Memory B cell (primary cell): Measurements from ENCODE around the gene AOPEP.
A peak's percentile ranks its signal among the peaks of the same experiment; 100 is the strongest.

Experiments used
- ATAC-seq: fragments of 150-1000 bp; cut with Tn5 transposase; 2 replicates; pipeline ENCODE4 v1.10.0; 2021; ENCODE audit warnings: low read depth, mild to moderate bottlenecking, moderate library complexity
- DNase-seq, 2 donors: peaks; one replicate each; pipeline ENCODE4 v3.0.0; 2022; ENCODE audit warnings: low spot score in 2 of 2
- H3K27ac Mint-ChIP-seq: one replicate; pipeline ENCODE4 v1.8.0; 2022; ENCODE audit warnings: mild to moderate bottlenecking, moderate library complexity, mixed read lengths
- H3K27me3 Mint-ChIP-seq: one replicate; pipeline ENCODE4 v1.8.0; 2022; ENCODE audit warnings: mixed read lengths
- H3K36me3 Mint-ChIP-seq: one replicate; pipeline ENCODE4 v1.8.0; 2022; ENCODE audit warnings: mild to moderate bottlenecking, mixed read lengths
- H3K4me1 Mint-ChIP-seq: one replicate; pipeline ENCODE4 v1.8.0; 2022; ENCODE audit warnings: mixed read lengths
- H3K4me3 Mint-ChIP-seq: one replicate; pipeline ENCODE4 v1.8.0; 2022; ENCODE audit warnings: mild to moderate bottlenecking, moderate library complexity, mixed read lengths
- H3K9me3 Mint-ChIP-seq: one replicate; pipeline ENCODE4 v1.8.0; 2022; ENCODE audit warnings: mixed read lengths

AOPEP gene

DNA sequence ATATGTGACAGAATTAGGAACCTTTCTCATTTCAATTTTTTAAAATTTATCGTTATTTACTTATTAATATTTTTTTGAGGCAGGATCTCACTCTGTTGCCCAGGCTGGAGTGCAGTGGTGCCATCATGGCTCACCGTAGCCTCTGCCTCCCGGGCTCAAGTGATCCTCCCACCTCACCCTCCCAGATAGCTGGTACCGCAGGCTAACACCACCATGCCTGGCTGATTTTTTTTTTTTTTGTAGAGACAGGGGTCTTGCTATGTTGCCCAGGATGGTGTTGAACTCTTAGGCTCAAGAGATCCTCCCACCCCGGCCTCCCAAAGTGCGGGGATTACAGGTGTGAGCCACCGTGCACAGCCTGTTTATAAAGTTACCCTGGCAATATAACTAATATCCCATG lies 275.2 kb downstream of the AOPEP start:
- Mint-ChIP-seq H3K4me3 (no peak overlapping the region), H3K9me3 (no peaks in the 10 kb centered on the region), H3K27ac (no peak overlapping the region), H3K36me3 (peaks cover 7% of the 10 kb centered on the region), H3K27me3 (peaks cover 19% of the 10 kb centered on the region), H3K4me1 (peaks cover 10% of the 10 kb centered on the region)
- DNase-seq (no peak), ATAC-seq (no peak)

DNA sequence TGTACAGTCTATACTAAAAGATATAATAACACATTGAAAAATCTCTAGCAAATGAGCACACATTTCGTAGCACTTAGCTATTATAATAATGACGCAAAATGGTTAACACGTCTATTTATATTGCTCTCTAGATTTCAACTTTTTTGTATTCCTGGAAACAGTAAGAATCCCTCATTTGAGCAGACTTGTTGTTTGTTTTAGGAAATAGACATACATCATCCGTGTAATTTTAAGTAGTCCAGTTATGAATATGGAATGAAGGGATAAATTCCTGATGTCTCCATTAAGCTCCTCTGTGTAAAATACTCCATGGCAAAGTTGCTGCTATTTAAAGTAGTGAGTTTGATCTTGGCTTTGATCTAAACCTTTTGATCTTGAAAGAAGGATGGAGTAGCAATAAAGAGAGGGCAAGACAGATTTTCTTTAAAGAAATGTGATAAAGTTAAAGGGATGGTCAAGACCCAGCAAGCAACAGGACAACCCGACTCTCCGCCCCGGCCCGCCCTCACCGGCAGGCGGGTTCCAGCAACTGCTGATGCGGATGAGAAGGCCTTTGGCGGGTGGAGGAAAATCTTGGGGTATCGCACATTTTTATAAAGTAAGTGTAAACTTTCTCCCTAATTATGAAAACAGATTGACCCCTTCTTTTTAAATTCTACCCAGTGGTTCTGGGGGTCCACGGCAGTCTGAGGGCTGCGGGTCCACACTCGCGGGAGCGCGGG lies 277.4 kb downstream of the AOPEP start:
- Mint-ChIP-seq H3K27ac (no peak overlapping the region), H3K4me3 (peak overlapping the region; percentile 58), H3K27me3 (peaks cover 15% of the 10 kb centered on the region), H3K9me3 (no peaks in the 10 kb centered on the region), H3K4me1 (peaks cover 10% of the 10 kb centered on the region), H3K36me3 (peaks cover 8% of the 10 kb centered on the region)
- ATAC-seq: no peak
- peak in 1 of 2 donors; percentile 13 for DNase-seq

GRCh38 chr9:95004411-95005277 lies 278.1 kb downstream of the AOPEP start:
- DNase-seq (peak; percentile 3 to 30), ATAC-seq (peak; percentile 74)
- H3K27me3 Mint-ChIP-seq: peaks cover 12% of the 10 kb centered on the region
- H3K4me3 Mint-ChIP-seq: peak overlapping the region; percentile 59
- H3K4me1 Mint-ChIP-seq: peaks cover 10% of the 10 kb centered on the region
- no peak overlapping the region for H3K27ac Mint-ChIP-seq
- H3K36me3 Mint-ChIP-seq: peaks cover 8% of the 10 kb centered on the region
- no peaks in the 10 kb centered on the region for H3K9me3 Mint-ChIP-seq

- ATAC-seq (no peak), DNase-seq (peak in 1 of 2 donors; percentile 12)
- H3K4me1 Mint-ChIP-seq: peaks cover 10% of the 10 kb centered on the region
- peak overlapping the region; percentile 53 for H3K4me3 Mint-ChIP-seq
- H3K27me3 Mint-ChIP-seq: peaks cover 12% of the 10 kb centered on the region
- H3K9me3 Mint-ChIP-seq: no peaks in the 10 kb centered on the region
- H3K36me3 Mint-ChIP-seq: peaks cover 8% of the 10 kb centered on the region
- H3K27ac Mint-ChIP-seq: no peak overlapping the region
Measured at GRCh38 chr9:95005278-95006143, 279.0 kb downstream of the AOPEP start.

DNA sequence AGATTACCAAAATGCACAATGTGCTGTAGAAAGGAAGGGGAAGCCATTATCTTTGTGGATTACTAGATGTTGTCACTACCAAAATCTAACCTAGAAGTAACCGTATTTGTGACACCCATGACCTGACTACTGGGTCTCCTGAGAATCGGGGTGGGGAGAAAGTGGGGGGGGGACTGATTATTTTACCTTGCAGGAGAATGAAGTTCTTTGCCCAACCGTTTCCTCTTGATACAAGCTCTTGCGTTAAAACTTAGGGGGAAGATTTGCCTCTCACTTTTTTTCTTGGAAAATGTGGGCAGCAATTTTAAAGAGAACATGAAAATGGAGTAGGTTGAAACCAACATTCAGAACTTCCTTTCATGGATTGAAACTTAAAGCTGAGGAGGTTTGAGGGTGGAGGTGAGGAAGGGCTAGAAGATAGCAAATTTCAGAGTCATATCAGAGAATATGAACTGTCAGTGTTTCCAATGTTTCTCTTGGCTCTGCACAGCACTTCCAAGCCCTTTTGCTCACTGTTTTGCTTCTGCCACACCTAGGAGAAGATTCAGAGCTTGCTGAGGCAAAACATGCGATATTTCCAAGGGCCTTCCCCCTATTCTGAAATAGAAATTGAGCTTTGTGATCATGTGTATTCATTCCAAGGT lies 280.8 kb downstream of the AOPEP start:
- peaks cover 10% of the 10 kb centered on the region for H3K4me1 Mint-ChIP-seq
- peaks cover 4% of the 10 kb centered on the region for H3K36me3 Mint-ChIP-seq
- DNase-seq (no peak), ATAC-seq (no peak)
- no peak overlapping the region for H3K27ac Mint-ChIP-seq
- peaks cover 8% of the 10 kb centered on the region for H3K27me3 Mint-ChIP-seq
- no peak overlapping the region for H3K4me3 Mint-ChIP-seq
- no peaks in the 10 kb centered on the region for H3K9me3 Mint-ChIP-seq

- Mint-ChIP-seq H3K36me3 (peaks cover 4% of the 10 kb centered on the region), H3K4me1 (peaks cover 6% of the 10 kb centered on the region), H3K27me3 (peaks cover under 1% of the 10 kb centered on the region), H3K27ac (no peak overlapping the region), H3K4me3 (no peak overlapping the region), H3K9me3 (no peaks in the 10 kb centered on the region)
- no peak for DNase-seq
- no peak for ATAC-seq
Measured at GRCh38 chr9:95008151-95008771, 281.8 kb downstream of the AOPEP start.

- Mint-ChIP-seq H3K27me3 (no peaks in the 10 kb centered on the region), H3K4me3 (no peak overlapping the region), H3K27ac (no peak overlapping the region), H3K9me3 (no peaks in the 10 kb centered on the region), H3K36me3 (peaks cover 4% of the 10 kb centered on the region), H3K4me1 (peaks cover 3% of the 10 kb centered on the region)
- DNase-seq (no peak), ATAC-seq (no peak)
Measured at GRCh38 chr9:95009459-95009858, 283.0 kb downstream of the AOPEP start.

DNA sequence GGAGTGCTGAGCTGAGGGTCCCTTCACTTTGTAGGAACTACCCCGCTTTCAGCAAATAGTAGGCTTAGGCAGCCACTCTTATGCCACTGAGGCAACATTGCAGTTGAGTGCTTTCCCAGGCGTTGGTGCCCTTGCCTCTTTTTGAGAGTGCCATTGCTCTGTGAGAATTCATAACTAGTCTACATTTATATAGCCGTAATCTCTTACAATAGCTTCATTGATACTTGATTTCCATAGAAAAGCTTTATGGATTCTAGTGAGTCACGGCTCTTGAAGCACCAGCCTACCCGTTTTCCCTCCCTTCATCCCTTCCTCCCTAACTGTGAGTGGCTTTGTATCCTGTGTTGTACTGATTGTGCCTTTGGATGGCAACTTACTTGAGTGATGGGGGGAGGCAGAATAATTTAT lies 283.9 kb downstream of the AOPEP start:
- Mint-ChIP-seq H3K27me3 (no peaks in the 10 kb centered on the region), H3K36me3 (peaks cover 4% of the 10 kb centered on the region), H3K4me1 (peaks cover under 1% of the 10 kb centered on the region), H3K27ac (no peak overlapping the region), H3K9me3 (no peaks in the 10 kb centered on the region), H3K4me3 (no peak overlapping the region)
- no peak for DNase-seq
- ATAC-seq: no peak

DNA sequence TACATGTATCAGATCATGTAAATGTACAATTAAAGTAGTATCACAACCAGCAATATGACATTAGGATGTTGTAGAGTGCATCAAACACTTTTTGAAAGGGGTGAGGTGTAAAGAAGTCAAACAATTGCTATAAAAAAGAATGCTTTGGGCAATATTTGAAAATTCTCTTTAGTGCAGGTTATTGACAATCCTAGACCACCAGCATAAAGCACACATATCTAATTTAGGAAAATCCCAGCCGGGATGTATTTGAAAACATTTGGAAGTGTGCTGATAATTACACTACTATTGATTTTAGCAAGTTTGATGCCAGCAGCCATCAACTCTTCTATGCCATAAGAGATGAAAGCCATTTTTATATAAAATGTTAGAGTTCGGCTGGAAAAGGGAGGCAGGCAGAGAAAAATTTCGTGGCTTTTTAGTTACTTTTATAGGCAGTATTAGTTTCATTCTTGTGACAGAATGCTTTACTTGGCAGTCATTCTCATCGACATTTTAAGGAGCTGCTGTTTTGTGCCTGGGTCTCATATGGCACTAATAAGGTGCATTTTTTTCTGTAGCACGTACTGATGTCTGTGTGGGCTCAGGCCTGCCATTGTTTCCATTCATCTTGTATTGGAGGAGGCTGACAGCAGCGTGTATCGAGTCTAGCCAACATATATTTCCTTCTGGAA lies 285.7 kb downstream of the AOPEP start:
- no peak overlapping the region for H3K27ac Mint-ChIP-seq
- no peak overlapping the region for H3K4me3 Mint-ChIP-seq
- H3K4me1 Mint-ChIP-seq: no peaks in the 10 kb centered on the region
- peaks cover 6% of the 10 kb centered on the region for H3K36me3 Mint-ChIP-seq
- DNase-seq (no peak), ATAC-seq (no peak)
- H3K9me3 Mint-ChIP-seq: no peaks in the 10 kb centered on the region
- H3K27me3 Mint-ChIP-seq: no peaks in the 10 kb centered on the region

DNA sequence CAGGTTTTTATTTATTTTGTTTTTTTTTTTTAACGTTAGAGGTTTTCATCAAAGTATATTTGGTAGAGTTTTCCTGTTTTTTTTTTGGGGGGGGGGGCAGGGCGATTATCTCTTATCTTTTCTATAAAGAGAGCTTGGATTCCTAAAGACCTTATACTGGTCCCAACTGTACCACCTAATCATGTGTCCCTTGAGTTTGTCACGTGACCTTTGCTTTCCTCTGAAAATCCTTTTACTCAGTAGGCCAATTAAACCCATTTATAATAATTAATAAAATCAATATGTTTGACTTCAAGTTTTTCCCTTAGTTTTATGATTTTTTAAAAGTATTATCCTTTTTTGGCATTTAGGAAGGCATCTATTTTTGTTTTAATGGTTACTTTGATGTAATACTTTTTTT lies 286.4 kb downstream of the AOPEP start:
- H3K4me1 Mint-ChIP-seq: no peaks in the 10 kb centered on the region
- no peak for ATAC-seq
- no peaks in the 10 kb centered on the region for H3K27me3 Mint-ChIP-seq
- H3K36me3 Mint-ChIP-seq: peaks cover 8% of the 10 kb centered on the region
- no peak overlapping the region for H3K4me3 Mint-ChIP-seq
- no peak overlapping the region for H3K27ac Mint-ChIP-seq
- no peaks in the 10 kb centered on the region for H3K9me3 Mint-ChIP-seq
- DNase-seq: no peak

GRCh38 chr9:95014917-95015316 lies 288.4 kb downstream of the AOPEP start:
- DNase-seq: no peak
- Mint-ChIP-seq H3K4me3 (no peak overlapping the region), H3K27me3 (no peaks in the 10 kb centered on the region), H3K9me3 (no peaks in the 10 kb centered on the region), H3K36me3 (peaks cover 10% of the 10 kb centered on the region), H3K27ac (no peak overlapping the region), H3K4me1 (no peaks in the 10 kb centered on the region)
- ATAC-seq: no peak

GRCh38 chr9:95015569-95015968 lies 289.1 kb downstream of the AOPEP start:
- H3K9me3 Mint-ChIP-seq: no peaks in the 10 kb centered on the region
- no peak overlapping the region for H3K27ac Mint-ChIP-seq
- H3K4me3 Mint-ChIP-seq: no peak overlapping the region
- no peak for DNase-seq
- no peaks in the 10 kb centered on the region for H3K4me1 Mint-ChIP-seq
- H3K36me3 Mint-ChIP-seq: peaks cover 14% of the 10 kb centered on the region
- no peaks in the 10 kb centered on the region for H3K27me3 Mint-ChIP-seq
- ATAC-seq: no peak

GRCh38 chr9:95017062-95017461 lies 290.6 kb downstream of the AOPEP start:
- H3K27ac Mint-ChIP-seq: no peak overlapping the region
- DNase-seq (no peak), ATAC-seq (no peak)
- H3K4me1 Mint-ChIP-seq: no peaks in the 10 kb centered on the region
- H3K4me3 Mint-ChIP-seq: no peak overlapping the region
- H3K9me3 Mint-ChIP-seq: no peaks in the 10 kb centered on the region
- peaks cover 20% of the 10 kb centered on the region for H3K36me3 Mint-ChIP-seq
- no peaks in the 10 kb centered on the region for H3K27me3 Mint-ChIP-seq
